GM06990 (cell line): Measurements from ENCODE around the gene PWP1.

Experiments
- DNase-seq: peaks from one replicate; pipeline ENCODE4 v3.0.0-alpha.2; 2011; ENCODE audit not compliant: insufficient read length; ENCODE audit errors: extremely low read depth
- H3K27me3 ChIP-seq: replicated peaks from 2 replicates; pipeline ENCODE4 v1.6.0; 2011; ENCODE audit warnings: low read length; ENCODE audit not compliant: control insufficient read depth, insufficient read depth
- H3K36me3 ChIP-seq: 2 replicates; pipeline ENCODE4 v1.5.1; 2011; ENCODE audit warnings: low read length; ENCODE audit not compliant: control insufficient read depth, insufficient read depth
- H3K4me3 ChIP-seq: replicated peaks from 2 replicates; pipeline ENCODE4 v1.5.1; 2011; ENCODE audit warnings: low read depth, mild to moderate bottlenecking, control low read depth, low read length
- TF ChIP-seq, protein P1 (sequence below): IDR thresholded peaks from 2 replicates; pipeline ENCODE4 v1.5.1; 2011; ENCODE audit warnings: low read length, control low read depth, mild to moderate bottlenecking, inconsistent platforms; ENCODE audit not compliant: insufficient read depth, poor library complexity, severe bottlenecking

Gene PWP1

DNA sequence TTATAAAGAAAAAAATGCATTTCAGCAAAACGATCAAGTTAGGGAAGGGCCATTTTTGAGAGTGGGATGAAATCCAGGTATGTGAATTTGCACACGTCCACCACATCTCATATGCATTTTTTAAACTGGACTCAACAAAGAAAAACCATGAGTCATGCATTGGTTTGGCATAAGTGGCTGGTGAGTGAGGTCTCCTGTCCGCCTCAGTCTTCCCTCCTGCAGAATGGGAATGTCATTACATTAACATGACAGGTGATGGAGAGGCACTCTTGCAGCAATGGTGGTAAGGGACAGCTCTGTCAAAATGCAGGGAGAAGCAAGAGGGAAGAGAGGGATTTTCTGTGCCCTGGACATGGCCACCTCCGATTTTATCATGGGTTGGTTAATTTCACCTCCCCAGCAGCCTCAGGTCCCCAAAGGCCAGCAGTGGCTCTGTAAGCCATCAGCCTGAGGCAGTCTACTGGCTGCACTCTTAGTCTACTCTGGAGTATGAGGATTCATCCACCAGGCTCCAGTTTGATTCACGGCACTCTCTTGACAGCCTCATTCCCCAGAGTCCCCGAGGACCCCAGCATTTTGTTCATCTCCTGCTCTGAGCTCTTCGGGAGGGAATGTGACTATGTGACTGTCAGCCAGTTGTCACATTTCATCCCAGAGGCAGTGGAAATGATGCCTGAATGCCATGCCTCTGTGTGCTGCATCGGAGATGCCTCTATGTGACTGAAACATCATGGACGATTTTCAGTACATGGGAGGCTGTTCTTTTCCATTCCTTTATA lies 17.1 kb upstream of the PWP1 start:
- no peaks in the 10 kb centered on the region for H3K36me3 ChIP-seq
- no peak for DNase-seq
- TF ChIP-seq, protein P1, sequence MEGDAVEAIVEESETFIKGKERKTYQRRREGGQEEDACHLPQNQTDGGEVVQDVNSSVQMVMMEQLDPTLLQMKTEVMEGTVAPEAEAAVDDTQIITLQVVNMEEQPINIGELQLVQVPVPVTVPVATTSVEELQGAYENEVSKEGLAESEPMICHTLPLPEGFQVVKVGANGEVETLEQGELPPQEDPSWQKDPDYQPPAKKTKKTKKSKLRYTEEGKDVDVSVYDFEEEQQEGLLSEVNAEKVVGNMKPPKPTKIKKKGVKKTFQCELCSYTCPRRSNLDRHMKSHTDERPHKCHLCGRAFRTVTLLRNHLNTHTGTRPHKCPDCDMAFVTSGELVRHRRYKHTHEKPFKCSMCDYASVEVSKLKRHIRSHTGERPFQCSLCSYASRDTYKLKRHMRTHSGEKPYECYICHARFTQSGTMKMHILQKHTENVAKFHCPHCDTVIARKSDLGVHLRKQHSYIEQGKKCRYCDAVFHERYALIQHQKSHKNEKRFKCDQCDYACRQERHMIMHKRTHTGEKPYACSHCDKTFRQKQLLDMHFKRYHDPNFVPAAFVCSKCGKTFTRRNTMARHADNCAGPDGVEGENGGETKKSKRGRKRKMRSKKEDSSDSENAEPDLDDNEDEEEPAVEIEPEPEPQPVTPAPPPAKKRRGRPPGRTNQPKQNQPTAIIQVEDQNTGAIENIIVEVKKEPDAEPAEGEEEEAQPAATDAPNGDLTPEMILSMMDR: no peak
- no peak overlapping the region for H3K4me3 ChIP-seq
- H3K27me3 ChIP-seq: peaks cover 4% of the 10 kb centered on the region

DNA sequence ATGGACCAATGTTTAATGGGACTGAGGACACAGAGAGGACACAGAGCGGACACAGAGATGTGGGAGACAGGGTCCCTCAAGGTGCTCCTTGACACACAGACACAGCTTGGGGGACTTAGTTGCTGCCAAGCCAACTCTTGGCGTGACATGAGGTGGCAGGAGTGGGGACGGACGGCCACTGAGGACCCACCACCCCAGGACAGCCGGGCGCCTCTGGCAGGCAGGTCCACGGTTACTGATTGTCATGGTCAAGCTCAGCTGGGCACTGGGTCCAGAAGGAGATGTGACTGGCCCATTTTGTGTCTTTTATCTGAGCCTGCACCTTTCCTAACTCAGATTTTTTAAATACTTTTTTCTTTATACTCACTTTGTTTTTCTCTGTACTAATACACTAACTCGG lies 15.7 kb upstream of the PWP1 start:
- peaks cover 4% of the 10 kb centered on the region for H3K27me3 ChIP-seq
- no peak overlapping the region for H3K4me3 ChIP-seq
- no peaks in the 10 kb centered on the region for H3K36me3 ChIP-seq
- TF ChIP-seq, protein P1: no peak
- DNase-seq: no peak

DNA sequence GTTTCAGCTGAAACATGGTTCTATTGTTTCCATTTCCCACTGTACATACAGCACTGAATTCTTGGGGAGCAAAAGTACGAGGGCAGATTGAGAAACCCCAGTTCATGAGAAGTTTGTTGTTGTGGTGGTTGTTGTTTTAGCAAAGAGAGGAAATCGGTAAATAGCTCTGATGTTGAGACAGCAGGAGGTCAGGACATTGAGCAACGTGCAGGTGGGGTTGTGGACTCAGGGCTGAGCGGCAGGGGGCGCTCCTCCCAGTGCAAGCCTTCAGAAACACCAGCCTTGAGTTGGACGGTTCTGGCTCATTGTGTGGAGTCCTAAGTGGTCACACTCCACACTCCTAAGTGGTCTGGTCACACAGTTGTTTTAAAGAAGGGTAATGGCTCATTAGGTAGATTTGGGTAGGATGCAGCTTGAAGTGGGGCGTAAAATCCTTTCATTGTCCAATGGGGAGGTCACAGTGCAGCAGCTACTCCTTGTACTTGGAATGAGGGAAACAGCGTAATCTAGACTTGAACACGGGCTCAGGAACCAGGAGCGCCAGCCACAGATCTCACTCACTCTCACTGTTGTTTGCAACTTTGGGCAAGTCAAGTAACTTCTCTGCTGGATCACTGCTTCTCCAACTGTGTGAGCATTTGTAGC lies 14.5 kb upstream of the PWP1 start:
- TF ChIP-seq, protein P1: peak; percentile 91
- Histone ChIP-seq H3K4me3 (no peak overlapping the region), H3K36me3 (no peaks in the 10 kb centered on the region), H3K27me3 (peaks cover 4% of the 10 kb centered on the region)
- DNase-seq: peak; percentile 34

DNA sequence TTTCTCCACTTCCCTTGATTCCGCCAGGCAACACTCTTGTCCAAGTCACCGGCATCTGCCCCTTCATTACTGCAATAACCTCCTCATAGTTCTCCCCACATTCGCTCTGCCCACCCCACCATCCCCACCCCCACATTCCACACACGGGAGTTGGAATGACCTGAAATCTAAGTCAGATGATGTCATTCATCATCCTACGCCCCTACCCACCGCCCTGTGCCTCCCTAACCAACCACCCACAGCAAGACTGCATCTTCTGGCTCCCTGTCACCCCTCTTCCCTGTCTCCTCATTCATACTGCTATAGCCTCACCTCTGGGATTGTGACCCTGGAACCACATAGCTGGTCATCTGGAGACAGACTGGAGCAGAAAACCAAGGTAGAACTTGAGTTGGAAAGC lies 7.9 kb upstream of the PWP1 start:
- Histone ChIP-seq H3K4me3 (no peak overlapping the region), H3K27me3 (peaks cover 1% of the 10 kb centered on the region; the same call in 1 of the 2 replicates), H3K36me3 (no peaks in the 10 kb centered on the region)
- no peak for DNase-seq
- TF ChIP-seq, protein P1: no peak

DNA sequence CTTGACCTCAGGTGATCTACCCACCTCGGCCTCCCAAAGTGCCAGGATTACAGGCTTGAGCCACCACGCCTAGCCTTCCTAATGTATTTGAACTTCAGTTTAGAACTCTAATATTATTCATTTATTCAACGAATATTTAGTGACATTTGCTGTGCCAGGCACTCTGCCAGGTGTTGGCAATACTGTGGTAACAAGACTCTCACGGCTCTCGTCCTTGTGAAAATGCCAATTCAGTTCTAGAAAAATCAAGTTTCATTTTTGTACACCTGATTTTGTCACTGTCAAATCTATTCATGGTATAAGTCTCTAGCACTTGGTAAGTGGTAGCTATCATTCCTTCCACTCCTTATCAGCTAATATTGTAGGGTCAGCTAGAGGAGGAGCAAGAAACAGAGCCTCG lies 6.3 kb upstream of the PWP1 start:
- Histone ChIP-seq H3K27me3 (peaks cover 1% of the 10 kb centered on the region; the same call in 1 of the 2 replicates), H3K4me3 (no peak overlapping the region), H3K36me3 (no peaks in the 10 kb centered on the region)
- no peak for DNase-seq
- TF ChIP-seq, protein P1: no peak
